Measurements from ENCODE around the gene WBP2.

DNA sequence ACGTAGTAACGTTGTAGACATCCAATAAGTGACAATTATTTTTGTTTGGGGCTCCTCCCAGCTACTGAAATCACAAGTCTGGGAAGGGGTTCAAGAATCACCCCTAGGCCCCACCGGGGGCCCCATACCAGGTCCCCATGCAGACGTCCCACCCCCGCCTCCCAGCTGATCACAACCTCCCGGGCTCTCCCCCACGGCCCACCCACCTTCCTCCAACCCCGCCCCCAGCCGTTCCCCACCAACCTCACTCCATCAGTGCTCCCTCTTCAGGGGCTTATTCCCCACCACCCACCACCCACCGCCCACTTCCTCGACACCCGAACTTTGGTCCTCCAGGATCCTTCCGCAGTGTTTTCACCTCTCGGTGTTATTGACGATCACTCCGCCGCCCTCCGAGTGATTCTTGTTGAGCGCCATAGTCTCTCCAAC lies 240 bp downstream of the WBP2 start:
- TF ChIP-seq, protein P1, sequence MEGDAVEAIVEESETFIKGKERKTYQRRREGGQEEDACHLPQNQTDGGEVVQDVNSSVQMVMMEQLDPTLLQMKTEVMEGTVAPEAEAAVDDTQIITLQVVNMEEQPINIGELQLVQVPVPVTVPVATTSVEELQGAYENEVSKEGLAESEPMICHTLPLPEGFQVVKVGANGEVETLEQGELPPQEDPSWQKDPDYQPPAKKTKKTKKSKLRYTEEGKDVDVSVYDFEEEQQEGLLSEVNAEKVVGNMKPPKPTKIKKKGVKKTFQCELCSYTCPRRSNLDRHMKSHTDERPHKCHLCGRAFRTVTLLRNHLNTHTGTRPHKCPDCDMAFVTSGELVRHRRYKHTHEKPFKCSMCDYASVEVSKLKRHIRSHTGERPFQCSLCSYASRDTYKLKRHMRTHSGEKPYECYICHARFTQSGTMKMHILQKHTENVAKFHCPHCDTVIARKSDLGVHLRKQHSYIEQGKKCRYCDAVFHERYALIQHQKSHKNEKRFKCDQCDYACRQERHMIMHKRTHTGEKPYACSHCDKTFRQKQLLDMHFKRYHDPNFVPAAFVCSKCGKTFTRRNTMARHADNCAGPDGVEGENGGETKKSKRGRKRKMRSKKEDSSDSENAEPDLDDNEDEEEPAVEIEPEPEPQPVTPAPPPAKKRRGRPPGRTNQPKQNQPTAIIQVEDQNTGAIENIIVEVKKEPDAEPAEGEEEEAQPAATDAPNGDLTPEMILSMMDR (IDR thresholded peaks at IDR 0.05) = peak in 1 of 7 experiments; percentile 27
- TF ChIP-seq POLR2A (IDR thresholded peaks at IDR 0.05) = no peak

All from body of pancreas (tissue), 4 donors.